Measurements from ENCODE around the gene PLEKHA1. TPM values are rescaled to one million over a fixed set of nuclear protein-coding genes. Genes with fewer than 3 reads are reported as not detected.

The PLEKHA1 gene
- total RNA-seq, 1 donor from 2014 or later: 44.3 TPM

- TF ChIP-seq CTCF (IDR thresholded peaks at IDR 0.05; ENCODE audit: unreplicated experiment): no peak
- H3K36me3 Mint-ChIP-seq (ENCODE audit: insufficient read depth): peaks cover 12% of the 10 kb centered on the region
- DNase-seq (ENCODE audit: low spot score, unreplicated experiment): no peak
- no peaks in the 10 kb centered on the region for H3K9me3 Mint-ChIP-seq (ENCODE audit: low read depth)
- H3K4me3 Mint-ChIP-seq (ENCODE audit: low read depth): no peak overlapping the region
- no peak overlapping the region for H3K27ac Mint-ChIP-seq
- H3K27me3 Mint-ChIP-seq: no peaks in the 10 kb centered on the region
- H3K4me1 Mint-ChIP-seq (ENCODE audit: low read depth): peaks cover 6% of the 10 kb centered on the region
Observed at GRCh38 chr10:122421742-122422141, 47.2 kb downstream of the PLEKHA1 start.

- H3K4me3 Mint-ChIP-seq (ENCODE audit: low read depth): no peak overlapping the region
- H3K9me3 Mint-ChIP-seq (ENCODE audit: low read depth): no peaks in the 10 kb centered on the region
- no peak for TF ChIP-seq CTCF (IDR thresholded peaks at IDR 0.05; ENCODE audit: unreplicated experiment)
- peaks cover 14% of the 10 kb centered on the region for H3K36me3 Mint-ChIP-seq (ENCODE audit: insufficient read depth)
- H3K4me1 Mint-ChIP-seq (ENCODE audit: low read depth): peaks cover 6% of the 10 kb centered on the region
- no peaks in the 10 kb centered on the region for H3K27me3 Mint-ChIP-seq
- DNase-seq (ENCODE audit: low spot score, unreplicated experiment): no peak
- no peak overlapping the region for H3K27ac Mint-ChIP-seq
Observed at GRCh38 chr10:122422266-122422989, 47.9 kb downstream of the PLEKHA1 start.

GRCh38 chr10:122424059-122424458, 49.6 kb downstream of the PLEKHA1 start:
- no peak for TF ChIP-seq CTCF (IDR thresholded peaks at IDR 0.05; ENCODE audit: unreplicated experiment)
- Mint-ChIP-seq H3K9me3 (ENCODE audit: low read depth) (no peaks in the 10 kb centered on the region), H3K4me3 (ENCODE audit: low read depth) (no peak overlapping the region), H3K27ac (no peak overlapping the region), H3K36me3 (ENCODE audit: insufficient read depth) (peaks cover 10% of the 10 kb centered on the region), H3K27me3 (no peaks in the 10 kb centered on the region), H3K4me1 (ENCODE audit: low read depth) (peaks cover 6% of the 10 kb centered on the region)
- no peak for DNase-seq (ENCODE audit: low spot score, unreplicated experiment)

- H3K27ac Mint-ChIP-seq: no peak overlapping the region
- no peaks in the 10 kb centered on the region for H3K27me3 Mint-ChIP-seq
- no peaks in the 10 kb centered on the region for H3K9me3 Mint-ChIP-seq (ENCODE audit: low read depth)
- TF ChIP-seq CTCF (IDR thresholded peaks at IDR 0.05; ENCODE audit: unreplicated experiment): no peak
- H3K4me1 Mint-ChIP-seq (ENCODE audit: low read depth): peaks cover 6% of the 10 kb centered on the region
- no peak overlapping the region for H3K4me3 Mint-ChIP-seq (ENCODE audit: low read depth)
- H3K36me3 Mint-ChIP-seq (ENCODE audit: insufficient read depth): peaks cover 7% of the 10 kb centered on the region
- no peak for DNase-seq (ENCODE audit: low spot score, unreplicated experiment)
Observed at GRCh38 chr10:122426829-122427228, 52.3 kb downstream of the PLEKHA1 start.

- Mint-ChIP-seq H3K36me3 (ENCODE audit: insufficient read depth) (peaks cover 6% of the 10 kb centered on the region), H3K4me3 (ENCODE audit: low read depth) (no peak overlapping the region), H3K27me3 (no peaks in the 10 kb centered on the region), H3K27ac (no peak overlapping the region), H3K4me1 (ENCODE audit: low read depth) (peaks cover 6% of the 10 kb centered on the region), H3K9me3 (ENCODE audit: low read depth) (no peaks in the 10 kb centered on the region)
- DNase-seq (ENCODE audit: low spot score, unreplicated experiment): no peak
- no peak for TF ChIP-seq CTCF (IDR thresholded peaks at IDR 0.05; ENCODE audit: unreplicated experiment)
Observed at GRCh38 chr10:122427280-122427679, 52.8 kb downstream of the PLEKHA1 start.

All from progenitor cell of endocrine pancreas (in vitro differentiated cells).